ENCODE results near the gene CRKL.

CRKL gene

GRCh38 chr22:20973634-20974286, 56.6 kb downstream of the CRKL start:
- no peak for TF ChIP-seq CTCF (IDR thresholded peaks at IDR 0.05; ENCODE audit: insufficient read depth, low read depth, low read length, missing control alignments)
- no peak for DNase-seq (ENCODE audit: low read depth)
- H3K4me3 ChIP-seq (ENCODE audit: low read length) = no peak overlapping the region

DNA sequence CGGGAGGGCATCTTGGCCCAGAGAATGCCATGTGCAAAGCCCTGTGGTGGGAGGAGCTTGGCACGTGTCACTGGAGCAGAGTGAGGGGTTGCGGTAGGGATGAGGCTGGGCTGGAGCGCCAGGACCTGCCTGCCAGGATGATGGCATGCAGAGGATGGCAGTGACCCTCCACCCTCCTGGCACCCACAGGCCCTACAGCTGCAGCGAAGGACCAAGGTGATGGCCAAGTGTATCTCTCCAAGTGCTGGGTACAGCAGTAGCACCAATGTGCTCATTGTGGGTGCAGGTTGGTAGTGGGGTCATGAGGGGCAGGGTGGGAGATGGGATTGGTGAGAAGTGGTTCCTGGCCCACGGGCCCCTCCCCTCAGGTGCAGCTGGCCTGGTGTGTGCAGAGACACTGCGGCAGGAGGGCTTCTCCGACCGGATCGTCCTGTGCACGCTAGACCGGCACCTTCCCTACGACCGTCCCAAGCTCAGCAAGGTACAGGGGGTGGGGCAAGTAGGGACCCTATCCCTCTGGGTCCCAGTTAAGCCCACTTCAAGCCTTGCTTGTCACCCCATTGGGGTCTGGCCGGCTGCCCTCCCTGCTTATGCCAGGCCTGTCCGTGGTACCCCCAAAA, 57.2 kb downstream of the CRKL start:
- no peak for TF ChIP-seq CTCF (IDR thresholded peaks at IDR 0.05; ENCODE audit: insufficient read depth, low read depth, low read length, missing control alignments)
- DNase-seq (ENCODE audit: low read depth) = no peak
- H3K4me3 ChIP-seq (ENCODE audit: low read length) = no peak overlapping the region

DNA sequence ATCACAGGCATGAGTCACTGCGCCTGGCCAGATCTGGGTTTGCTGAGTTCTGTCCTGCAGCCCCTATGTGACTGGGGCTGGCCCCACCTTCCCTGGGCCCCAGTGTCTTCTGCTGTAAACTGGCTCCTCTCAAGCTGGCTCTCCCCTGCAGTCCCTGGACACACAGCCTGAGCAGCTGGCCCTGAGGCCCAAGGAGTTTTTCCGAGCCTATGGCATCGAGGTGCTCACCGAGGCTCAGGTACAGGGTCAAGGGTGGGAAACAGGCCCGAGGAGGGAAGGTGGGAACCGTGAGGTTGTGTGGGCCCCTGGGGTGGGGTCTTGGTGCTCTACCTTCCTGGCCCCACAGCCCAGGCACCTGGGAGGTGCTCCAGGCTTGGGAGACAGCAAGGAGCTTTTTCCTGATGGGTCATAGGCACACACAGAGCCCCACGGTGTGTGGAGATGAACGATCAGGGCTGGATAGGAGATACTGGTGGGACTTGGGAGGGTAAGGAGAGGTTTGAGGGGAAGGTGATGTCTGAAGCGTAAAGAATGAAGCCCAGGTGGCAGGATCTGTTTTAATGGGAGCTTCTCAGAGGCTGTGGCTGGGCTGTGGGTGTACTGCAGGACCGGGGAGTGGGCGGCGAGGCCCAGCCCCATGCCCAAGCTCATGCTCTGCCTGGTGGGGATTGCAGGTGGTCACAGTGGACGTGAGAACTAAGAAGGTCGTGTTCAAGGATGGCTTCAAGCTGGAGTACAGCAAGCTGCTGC, 58.5 kb downstream of the CRKL start:
- DNase-seq (ENCODE audit: low read depth) = no peak
- TF ChIP-seq CTCF (IDR thresholded peaks at IDR 0.05; ENCODE audit: insufficient read depth, low read depth, low read length, missing control alignments) = no peak
- no peak overlapping the region for H3K4me3 ChIP-seq (ENCODE audit: low read length)

DNA sequence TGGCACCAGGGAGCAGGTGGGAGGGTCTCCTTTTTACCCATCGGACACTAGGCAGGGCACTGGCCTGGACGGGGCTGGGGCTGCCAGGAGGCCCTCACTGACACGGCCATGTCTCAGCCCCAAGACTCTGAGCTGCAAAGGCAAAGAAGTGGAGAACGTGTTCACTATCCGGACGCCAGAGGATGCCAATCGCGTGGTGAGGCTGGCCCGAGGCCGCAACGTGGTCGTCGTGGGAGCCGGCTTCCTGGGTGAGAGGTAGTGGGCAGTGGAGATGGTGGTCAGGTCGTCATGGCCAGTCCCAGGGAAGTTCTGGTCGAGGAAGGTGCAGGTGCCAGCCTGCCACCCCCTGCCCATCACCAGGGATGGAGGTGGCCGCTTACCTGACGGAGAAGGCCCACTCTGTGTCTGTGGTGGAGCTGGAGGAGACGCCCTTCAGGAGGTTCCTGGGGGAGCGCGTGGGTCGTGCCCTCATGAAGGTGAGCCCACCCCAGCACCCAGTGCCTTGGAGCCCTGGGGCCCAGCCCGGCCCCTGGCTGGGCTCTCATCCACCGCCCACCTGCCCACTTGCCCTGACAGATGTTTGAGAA, 59.2 kb downstream of the CRKL start:
- no peak overlapping the region for H3K4me3 ChIP-seq (ENCODE audit: low read length)
- no peak for DNase-seq (ENCODE audit: low read depth)
- no peak for TF ChIP-seq CTCF (IDR thresholded peaks at IDR 0.05; ENCODE audit: insufficient read depth, low read depth, low read length, missing control alignments)

- no peak for TF ChIP-seq CTCF (IDR thresholded peaks at IDR 0.05; ENCODE audit: insufficient read depth, low read depth, low read length, missing control alignments)
- H3K4me3 ChIP-seq (ENCODE audit: low read length) = no peak overlapping the region
- DNase-seq (ENCODE audit: low read depth) = no peak
Observed at GRCh38 chr22:20977019-20977418, 59.8 kb downstream of the CRKL start.

DNA sequence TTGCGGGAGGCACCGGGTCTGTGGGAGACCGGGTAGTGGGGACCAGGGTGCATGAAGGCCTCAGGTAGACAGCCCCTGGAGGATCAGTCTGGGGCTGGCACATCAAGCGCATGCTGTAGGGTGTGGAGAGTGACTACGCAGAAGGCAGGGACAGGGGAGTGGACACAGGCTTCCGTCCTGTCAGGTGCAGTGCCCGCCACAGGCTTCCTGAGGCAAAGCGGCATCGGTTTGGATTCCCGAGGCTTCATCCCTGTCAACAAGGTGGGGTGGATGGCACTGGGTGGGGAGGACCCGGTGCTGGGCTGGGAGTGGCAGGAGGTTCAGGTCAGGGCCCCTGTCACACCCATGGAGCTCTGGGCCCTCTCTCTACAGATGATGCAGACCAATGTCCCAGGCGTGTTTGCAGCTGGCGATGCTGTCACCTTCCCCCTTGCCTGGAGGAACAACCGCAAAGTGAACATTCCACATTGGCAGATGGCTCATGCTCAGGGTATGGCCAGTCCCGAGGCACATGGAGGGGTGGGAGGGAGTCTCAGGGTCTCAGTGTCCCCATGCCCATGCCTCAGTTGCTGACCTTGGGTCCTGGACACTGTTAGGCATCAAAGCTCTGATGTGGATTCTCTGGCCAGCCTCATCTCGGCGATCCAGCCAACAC, 60.4 kb downstream of the CRKL start:
- DNase-seq (ENCODE audit: low read depth) = no peak
- TF ChIP-seq CTCF (IDR thresholded peaks at IDR 0.05; ENCODE audit: insufficient read depth, low read depth, low read length, missing control alignments) = no peak

More for the DNA sequence above, 60.4 kb downstream of the CRKL start:
- H3K4me3 ChIP-seq (ENCODE audit: low read length) = no peak overlapping the region

Data from epithelial cell of esophagus (primary cell).